Spleen (tissue), 7 donors: ENCODE measurements around the gene DTD1.

ENCODE experiments used
- POLR2A ChIP-seq, 3 donors: fragments of 450-650 bp; IDR thresholded peaks; one replicate each; pipeline ENCODE4 v1.5.1; 2017; ENCODE audit warnings: antibody characterized with exemption in 3 of 3, mild to moderate bottlenecking in 1 of 3
- POLR2AphosphoS5 ChIP-seq, 3 donors: sonication (generic); formaldehyde crosslinking; IDR thresholded peaks; one replicate each; pipeline ENCODE4 v1.5.1; 2017; ENCODE audit warnings: antibody characterized with exemption in 3 of 3
- TF ChIP-seq, protein P1 (sequence below), 11 experiments: fragments of 200-600 bp in 7 of 11; fragments of 450-650 bp in 4 of 11; sonication (generic) in 4 of 11; IDR thresholded peaks in 8 of 11; conservative IDR thresholded peaks in 3 of 11; 1 replicate in 7 of 11; 2 replicates in 4 of 11; pipeline versions ENCODE4 v1.4.0 to v1.8.0; 2016 to 2021; ENCODE audit warnings: antibody characterized with exemption in 11 of 11, inconsistent platforms in 4 of 11, mild to moderate bottlenecking in 1 of 11
- donor health status: DM: no; HTN: no; CAD: no; lungs with moderate emphysema.
- donor health status: DM: no; HTN: no; CAD: no.
- donor health status: DM: no; HTN: no; CAD: no.

DNA sequence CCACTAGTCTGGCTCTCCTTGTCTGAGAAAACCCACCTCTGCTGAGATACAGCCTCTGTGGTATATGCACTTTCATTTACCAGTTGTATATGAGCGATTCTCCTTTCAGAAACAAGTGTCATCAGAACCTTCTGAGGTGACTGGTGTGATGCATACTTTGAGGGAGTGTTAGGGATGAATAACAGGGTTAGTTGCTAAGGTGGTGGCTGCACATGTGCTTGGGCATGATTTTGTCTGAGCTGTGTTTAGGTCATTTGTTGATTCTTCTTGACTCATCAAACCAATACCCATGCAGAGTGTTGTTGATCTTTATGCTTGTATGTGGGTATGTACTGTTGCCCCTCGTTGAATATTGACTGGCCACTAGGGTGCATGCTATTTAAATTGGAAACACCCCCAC, 25.7 kb downstream of the DTD1 start:
- TF ChIP-seq, protein P1, sequence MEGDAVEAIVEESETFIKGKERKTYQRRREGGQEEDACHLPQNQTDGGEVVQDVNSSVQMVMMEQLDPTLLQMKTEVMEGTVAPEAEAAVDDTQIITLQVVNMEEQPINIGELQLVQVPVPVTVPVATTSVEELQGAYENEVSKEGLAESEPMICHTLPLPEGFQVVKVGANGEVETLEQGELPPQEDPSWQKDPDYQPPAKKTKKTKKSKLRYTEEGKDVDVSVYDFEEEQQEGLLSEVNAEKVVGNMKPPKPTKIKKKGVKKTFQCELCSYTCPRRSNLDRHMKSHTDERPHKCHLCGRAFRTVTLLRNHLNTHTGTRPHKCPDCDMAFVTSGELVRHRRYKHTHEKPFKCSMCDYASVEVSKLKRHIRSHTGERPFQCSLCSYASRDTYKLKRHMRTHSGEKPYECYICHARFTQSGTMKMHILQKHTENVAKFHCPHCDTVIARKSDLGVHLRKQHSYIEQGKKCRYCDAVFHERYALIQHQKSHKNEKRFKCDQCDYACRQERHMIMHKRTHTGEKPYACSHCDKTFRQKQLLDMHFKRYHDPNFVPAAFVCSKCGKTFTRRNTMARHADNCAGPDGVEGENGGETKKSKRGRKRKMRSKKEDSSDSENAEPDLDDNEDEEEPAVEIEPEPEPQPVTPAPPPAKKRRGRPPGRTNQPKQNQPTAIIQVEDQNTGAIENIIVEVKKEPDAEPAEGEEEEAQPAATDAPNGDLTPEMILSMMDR (IDR thresholded peaks at IDR 0.05 in 8 of 11, conservative IDR thresholded peaks at IDR 0.05 in 3 of 11) = no peak
- TF ChIP-seq POLR2A (IDR thresholded peaks at IDR 0.05) (no peak), POLR2AphosphoS5 (IDR thresholded peaks at IDR 0.05) (no peak)
